ENCODE data around the gene DBX1.

DNA sequence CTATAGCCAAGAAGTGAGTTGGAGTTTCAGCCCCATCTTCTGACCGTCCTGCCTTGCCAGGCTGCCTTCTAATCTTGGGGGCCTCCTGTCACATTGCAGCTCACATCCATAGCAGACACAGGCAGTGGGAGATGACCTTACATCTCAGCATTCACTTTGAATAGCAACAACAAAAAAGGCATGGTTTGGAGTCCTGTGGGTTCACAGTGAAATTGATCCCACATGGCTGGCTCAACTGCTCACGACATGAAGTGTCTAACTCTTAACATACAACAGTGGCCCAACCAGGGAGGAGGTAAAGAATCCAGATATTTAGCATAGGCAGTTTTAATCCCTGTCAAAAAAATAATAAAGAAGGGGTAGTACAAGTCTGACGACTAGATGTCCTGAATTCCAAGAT, 38.1 kb downstream of the DBX1 start:
- TF ChIP-seq, protein P1, sequence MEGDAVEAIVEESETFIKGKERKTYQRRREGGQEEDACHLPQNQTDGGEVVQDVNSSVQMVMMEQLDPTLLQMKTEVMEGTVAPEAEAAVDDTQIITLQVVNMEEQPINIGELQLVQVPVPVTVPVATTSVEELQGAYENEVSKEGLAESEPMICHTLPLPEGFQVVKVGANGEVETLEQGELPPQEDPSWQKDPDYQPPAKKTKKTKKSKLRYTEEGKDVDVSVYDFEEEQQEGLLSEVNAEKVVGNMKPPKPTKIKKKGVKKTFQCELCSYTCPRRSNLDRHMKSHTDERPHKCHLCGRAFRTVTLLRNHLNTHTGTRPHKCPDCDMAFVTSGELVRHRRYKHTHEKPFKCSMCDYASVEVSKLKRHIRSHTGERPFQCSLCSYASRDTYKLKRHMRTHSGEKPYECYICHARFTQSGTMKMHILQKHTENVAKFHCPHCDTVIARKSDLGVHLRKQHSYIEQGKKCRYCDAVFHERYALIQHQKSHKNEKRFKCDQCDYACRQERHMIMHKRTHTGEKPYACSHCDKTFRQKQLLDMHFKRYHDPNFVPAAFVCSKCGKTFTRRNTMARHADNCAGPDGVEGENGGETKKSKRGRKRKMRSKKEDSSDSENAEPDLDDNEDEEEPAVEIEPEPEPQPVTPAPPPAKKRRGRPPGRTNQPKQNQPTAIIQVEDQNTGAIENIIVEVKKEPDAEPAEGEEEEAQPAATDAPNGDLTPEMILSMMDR (conservative IDR thresholded peaks at IDR 0.05; ENCODE audit: low read depth, low read length), result no peak
- TF ChIP-seq EZH2 (IDR thresholded peaks at IDR 0.05; ENCODE audit: low read length, unreplicated experiment), result no peak

Measured in PC-3 (cell line).